ENCODE data around the gene ZNF655.
"Not testable (repeated sequence)": the region's sequence is repeated elsewhere in the genome, so short reads cannot be mapped to it uniquely, and the experiment has no call there.

ZNF655 gene

GRCh38 chr7:99558306-99559174 is at the start of gene ZNF655:
TSS of gene ZNF655 (plus strand) at chr7:99558642. CDS start at chr7:99560560, 1,918 bp downstream.
- peak; percentile 96 for DNase-seq

GRCh38 chr7:99514050-99514449 is 44.4 kb upstream of the ZNF655 start:
- DNase-seq, result no peak

- no peak for DNase-seq
Observed at GRCh38 chr7:99521399-99521798, 37.0 kb upstream of the ZNF655 start.

GRCh38 chr7:99525713-99526440 is 32.6 kb upstream of the ZNF655 start:
- no peak for DNase-seq

- no peak for DNase-seq
Observed at GRCh38 chr7:99531354-99531765, 27.1 kb upstream of the ZNF655 start.

- DNase-seq, result no peak
Observed at GRCh38 chr7:99535667-99536066, 22.8 kb upstream of the ZNF655 start.

- DNase-seq, result no peak
Observed at GRCh38 chr7:99539213-99539811, 19.1 kb upstream of the ZNF655 start.

GRCh38 chr7:99540542-99540941 is 17.9 kb upstream of the ZNF655 start:
- DNase-seq, result no peak

GRCh38 chr7:99541212-99541611 is 17.2 kb upstream of the ZNF655 start:
- DNase-seq, result no peak

- no peak for DNase-seq
Observed at GRCh38 chr7:99543081-99543671, 15.3 kb upstream of the ZNF655 start.

- no peak for DNase-seq
Observed at GRCh38 chr7:99543916-99544315, 14.5 kb upstream of the ZNF655 start.

- not testable (repeated sequence) for DNase-seq
Observed at GRCh38 chr7:99545308-99545707, 13.1 kb upstream of the ZNF655 start.

GRCh38 chr7:99549545-99549944 is 8.9 kb upstream of the ZNF655 start:
- not testable (repeated sequence) for DNase-seq

GRCh38 chr7:99551334-99551733 is 7.1 kb upstream of the ZNF655 start:
- DNase-seq, result no peak

- DNase-seq, result peak; percentile 91
Observed at GRCh38 chr7:99551767-99552463, 6.5 kb upstream of the ZNF655 start, which contains the start of gene FAM200A. TSS of gene FAM200A (minus strand) at chr7:99552114. CDS start at chr7:99548407, 3,707 bp downstream.

GRCh38 chr7:99553039-99553438 is 5.4 kb upstream of the ZNF655 start:
- no peak for DNase-seq

- no peak for DNase-seq
Observed at GRCh38 chr7:99554939-99555338, 3.5 kb upstream of the ZNF655 start.

- DNase-seq, result peak; percentile 38
Observed at GRCh38 chr7:99557196-99557607, 1.2 kb upstream of the ZNF655 start.

GRCh38 chr7:99557940-99558305 is 519 bp upstream of the ZNF655 start:
- no peak for DNase-seq

GRCh38 chr7:99559175-99559915 is 903 bp downstream of the ZNF655 start:
- no peak for DNase-seq

- DNase-seq, result no peak
Observed at GRCh38 chr7:99560834-99561736, 2.6 kb downstream of the ZNF655 start.
